OCI-M1 (cell line): Measurements from ENCODE around the gene COL5A1.

Experiments used
- DNase-seq: peaks from one replicate; lab custom pipeline; 2025; lab: John Stamatoyannopoulos, UW

Gene COL5A1

GRCh38 chr9:134770972-134771971, 129.7 kb downstream of the COL5A1 start:
- no peak for DNase-seq

DNA sequence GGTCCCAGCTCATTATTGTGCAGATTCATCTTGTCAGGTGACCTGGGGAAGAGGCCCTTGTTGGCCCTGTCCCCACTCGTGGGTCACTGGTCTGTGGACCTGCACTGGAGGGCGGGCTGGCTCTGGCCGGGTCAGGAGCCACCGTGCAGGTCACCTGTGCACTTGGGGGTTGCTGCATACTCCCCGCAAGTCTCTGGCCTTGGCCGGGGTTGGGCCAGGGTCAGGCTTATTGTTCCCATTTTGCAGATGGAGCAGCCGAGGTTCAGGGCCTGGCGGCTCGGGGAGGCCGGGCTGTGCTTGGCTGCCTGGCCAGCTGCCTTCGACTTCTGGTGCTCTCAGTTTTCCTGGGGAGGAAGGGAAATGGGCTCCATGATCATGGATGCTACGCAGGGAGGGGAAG, 130.7 kb downstream of the COL5A1 start:
- no peak for DNase-seq

GRCh38 chr9:134773842-134774241, 132.2 kb downstream of the COL5A1 start:
- no peak for DNase-seq

DNA sequence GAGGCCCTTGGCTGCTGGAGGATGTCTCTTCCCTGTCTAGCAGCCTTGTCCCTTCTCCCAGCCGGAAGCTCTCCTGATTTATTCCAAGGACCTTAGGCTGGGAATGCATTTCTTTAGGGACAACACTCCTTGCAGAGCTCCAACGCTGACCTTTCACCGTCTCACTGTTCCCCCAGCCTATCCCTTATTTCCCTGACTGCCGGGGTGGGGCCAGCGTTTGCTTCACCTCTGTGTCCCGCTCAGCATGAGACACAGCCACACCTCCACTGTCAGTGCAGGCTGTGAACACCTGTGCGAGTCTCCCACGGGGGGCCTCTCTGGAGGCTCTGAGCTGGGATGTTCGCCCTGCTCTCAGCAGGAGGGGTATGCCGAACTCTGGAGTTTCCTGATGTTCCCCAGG, 132.8 kb downstream of the COL5A1 start:
- no peak for DNase-seq

GRCh38 chr9:134775081-134775951, 133.7 kb downstream of the COL5A1 start:
- no peak for DNase-seq

GRCh38 chr9:134776080-134776796, 134.6 kb downstream of the COL5A1 start:
- no peak for DNase-seq

DNA sequence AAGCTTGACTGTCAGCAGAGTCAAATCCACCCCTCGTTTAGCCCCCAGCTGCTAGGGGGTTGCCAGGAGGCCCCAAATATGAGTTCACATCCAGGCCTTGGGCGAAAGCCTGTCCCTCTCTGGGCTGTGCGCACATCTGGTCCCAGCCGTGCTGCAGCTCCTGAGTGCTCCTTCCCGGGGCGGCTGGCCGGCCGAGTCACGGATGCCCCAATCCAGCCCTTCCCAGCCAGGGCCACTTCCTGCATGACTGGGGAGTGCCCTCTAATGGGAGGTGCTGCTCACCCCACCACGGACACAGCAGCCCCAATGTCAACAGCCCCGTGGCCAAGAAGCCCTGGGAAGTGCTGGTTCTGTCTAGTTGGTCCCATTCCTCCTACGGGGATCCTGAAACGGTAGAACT, 135.6 kb downstream of the COL5A1 start:
- DNase-seq, result no peak

DNA sequence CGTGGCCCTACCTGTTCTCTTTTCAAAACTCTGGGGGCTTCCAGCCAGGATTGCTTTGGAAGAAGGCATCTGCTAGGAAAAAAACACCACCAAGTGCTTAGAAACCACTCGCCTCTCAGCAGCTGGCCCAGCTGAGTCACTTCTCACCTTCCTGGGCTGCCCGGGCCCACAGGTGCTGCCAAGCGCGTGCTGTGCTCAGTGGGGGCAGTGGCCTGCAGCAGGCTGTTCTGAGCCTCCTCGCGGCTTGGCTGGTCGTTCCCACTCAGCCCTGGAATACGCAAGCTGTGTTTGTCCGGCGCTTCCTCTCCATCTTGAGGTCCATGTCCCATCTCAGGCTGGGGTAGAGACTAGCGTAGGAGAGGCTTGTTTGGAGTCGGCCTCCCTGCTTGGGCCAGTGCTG, 136.6 kb downstream of the COL5A1 start:
- DNase-seq, result no peak

GRCh38 chr9:134778841-134779411, 137.3 kb downstream of the COL5A1 start:
- DNase-seq, result peak; percentile 34

DNA sequence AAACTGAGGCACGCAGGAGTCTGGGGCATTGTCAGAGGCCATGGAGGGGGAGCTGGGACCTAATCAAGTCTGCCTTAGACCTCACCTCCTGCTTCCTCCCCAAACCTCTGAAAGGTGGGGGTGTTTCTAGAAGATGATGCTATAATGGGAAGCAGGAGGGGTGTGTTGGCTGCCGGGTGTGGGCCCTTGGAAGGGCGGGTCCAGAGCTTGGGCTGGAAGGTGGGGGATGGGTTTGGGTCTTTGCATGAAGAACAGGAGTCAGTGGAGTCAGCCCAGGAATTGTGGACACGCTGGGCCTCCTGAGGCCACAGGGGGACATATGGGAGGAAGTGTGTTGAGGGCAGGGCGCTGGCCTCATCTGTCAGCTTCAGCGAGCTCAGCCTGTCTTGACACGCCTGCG, 138.0 kb downstream of the COL5A1 start:
- DNase-seq, result no peak

DNA sequence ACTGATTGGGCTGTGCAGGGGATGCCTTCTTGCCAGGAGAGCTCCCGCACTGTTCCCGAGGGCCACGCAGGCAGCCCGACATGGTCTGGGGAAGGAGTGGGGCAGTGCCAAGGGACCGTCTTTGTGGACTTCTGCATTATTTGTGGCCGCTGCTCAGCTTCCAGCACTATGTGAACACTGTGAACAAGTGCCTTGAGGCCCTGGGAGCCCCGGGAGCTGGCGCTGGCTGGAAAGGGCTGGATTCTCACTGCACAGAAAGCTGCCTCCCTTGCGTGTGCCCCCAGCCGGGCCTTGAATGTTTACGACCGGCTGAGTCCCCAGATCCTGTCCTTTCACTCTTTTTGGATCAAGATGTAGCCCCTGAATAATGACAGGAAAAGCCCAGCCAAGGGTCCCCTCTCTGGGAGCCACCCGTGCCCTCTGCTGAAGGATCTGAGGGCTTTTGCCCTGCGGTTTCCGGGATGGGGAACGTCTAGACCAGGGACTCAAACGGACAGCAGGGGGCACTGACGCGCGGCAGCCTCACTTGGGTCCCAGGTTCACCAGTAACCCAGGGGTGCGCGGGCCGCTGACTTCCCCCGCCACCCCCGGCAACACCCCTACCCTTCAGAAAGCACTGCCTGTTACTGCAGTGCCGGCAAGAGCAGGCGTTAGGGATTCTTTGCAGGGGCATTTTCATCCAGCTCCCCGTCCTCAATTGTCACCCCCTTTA, 140.1 kb downstream of the COL5A1 start:
- DNase-seq, result no peak

DNA sequence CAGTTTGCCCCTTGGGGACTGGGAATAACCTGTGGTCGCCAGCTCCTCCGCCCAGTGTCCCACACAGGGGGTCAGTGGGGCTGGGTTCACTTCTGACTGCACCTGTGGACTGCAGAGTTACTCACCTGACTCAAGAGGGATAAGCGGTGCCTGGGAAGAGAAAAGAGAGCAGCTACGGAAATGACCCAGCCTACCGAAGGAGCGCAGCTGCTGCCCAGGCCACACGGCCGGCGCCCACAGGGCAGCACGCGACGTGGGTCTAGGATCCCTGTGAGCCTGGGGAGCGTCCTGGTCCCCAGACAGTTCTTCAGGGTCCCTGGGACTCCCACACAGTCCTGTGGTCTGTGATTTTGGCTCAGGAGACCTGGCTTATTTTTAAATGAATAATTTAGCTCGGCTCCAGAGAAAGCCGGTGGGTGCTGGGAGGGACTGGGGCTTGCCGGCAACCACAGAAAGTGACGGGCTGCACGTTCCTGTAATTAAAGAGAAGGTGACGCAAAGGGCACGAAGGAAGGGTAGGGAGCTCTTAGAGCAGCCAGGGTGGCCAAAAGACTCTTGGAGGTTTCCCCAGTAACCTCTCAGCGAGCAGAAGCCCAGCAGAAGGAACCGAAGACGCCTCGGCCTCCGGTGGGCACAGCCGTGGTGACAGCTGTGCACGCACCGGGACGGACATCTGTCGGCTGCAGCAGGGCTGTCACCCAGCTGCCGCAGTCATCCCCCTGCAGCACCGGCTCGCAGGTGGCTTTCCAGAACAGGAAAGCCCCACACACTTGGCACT, 141.5 kb downstream of the COL5A1 start:
- DNase-seq, result no peak

DNA sequence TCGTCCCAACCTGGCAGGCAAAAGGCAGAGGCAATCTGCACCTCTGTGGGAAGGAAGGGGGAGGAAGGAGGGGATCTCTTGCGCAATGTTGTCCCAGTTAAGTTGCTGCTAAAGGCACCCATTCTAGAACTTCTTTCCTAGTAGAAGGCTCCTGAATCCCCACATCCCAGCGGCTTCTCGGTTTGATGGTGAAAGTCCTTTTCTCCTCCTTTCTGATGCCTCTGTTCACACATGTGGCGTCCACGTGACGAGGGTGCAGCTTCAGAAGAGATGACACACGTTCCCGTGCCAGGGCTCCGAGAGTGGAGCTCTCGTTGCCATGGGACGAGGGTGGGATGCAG, 142.1 kb downstream of the COL5A1 start:
- DNase-seq, result no peak

- no peak for DNase-seq
These were observed 143.1 kb downstream of the COL5A1 start for GRCh38 chr9:134784577-134785305.

- DNase-seq, result no peak
These were observed 143.9 kb downstream of the COL5A1 start for GRCh38 chr9:134785325-134786108.

DNA sequence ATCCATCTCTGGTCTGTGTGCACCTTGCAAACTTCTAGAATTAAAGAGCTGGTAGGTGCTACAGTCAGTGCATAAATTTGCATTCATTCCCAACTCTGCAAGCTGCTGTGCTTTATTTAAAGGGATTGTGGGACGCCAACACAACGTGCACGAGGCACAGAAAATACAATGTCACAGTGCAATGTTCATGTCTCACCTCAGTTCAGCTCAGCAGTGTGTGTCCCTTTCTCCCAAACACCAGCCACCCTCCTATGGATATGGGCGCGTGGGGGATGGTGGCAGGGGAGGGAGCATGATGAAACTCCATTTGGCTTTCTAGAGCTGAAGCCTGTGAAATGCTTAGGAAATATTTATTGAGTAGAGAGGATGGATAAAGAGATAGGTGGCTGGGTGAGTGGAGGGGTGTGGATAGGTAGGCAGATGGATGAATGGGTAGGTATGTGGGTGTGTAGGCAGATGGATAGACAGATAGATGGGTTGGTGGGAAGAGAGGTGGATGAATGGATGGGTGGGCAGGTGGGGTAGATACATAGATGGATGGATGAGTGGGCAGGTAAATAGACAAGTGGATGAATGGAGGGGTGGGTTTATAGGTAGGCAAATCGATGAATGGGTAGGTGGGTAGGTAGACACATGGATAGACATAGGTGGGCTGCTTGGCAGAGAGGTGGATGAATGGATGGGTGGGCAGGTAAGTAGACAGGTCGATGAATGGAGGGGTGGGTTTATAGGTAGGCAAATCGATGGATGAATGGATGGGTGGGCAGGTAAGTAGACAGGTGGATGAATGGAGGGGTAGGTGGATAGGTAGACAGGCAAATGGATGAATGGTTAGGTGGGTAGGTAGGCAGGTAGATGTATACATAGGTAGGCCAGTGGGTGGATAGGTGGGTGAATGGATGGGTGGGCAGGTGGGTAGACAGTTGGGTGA, 146.3 kb downstream of the COL5A1 start:
- DNase-seq, result no peak

DNA sequence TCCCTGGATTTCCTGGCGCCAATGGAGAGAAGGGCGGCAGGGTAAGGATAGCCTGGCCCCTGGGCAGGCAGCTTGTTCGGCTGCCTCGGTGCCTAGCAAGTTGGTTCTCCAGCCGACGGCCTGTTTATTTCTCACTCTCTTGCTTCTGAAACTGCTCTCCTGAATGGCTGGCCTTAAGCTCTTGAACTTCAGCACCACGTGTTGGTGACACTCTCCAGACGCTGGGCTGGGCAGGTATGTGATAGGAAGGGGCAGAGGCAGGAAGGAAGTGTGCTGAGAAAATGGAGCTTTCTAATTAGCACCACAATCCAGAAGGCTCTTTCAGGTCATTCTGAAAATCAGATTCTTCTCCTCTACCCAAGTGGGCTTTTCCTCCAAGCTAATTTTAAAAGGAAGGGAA, 147.6 kb downstream of the COL5A1 start:
- no peak for DNase-seq

GRCh38 chr9:134791009-134791408, 149.4 kb downstream of the COL5A1 start:
- no peak for DNase-seq
